ENCODE data around the gene KCNS3.

Gene KCNS3

GRCh38 chr2:17845806-17846205 is 32.7 kb upstream of the KCNS3 start:
- Histone ChIP-seq H3K27me3 (no peaks in the 10 kb centered on the region), H3K9me3 (no peaks in the 10 kb centered on the region), H3K4me1 (no peaks in the 10 kb centered on the region), H3K36me3 (no peaks in the 10 kb centered on the region), H3K4me3 (ENCODE audit: low read depth, low read length) (no peak overlapping the region)
- TF ChIP-seq CTCF (IDR thresholded peaks at IDR 0.05; ENCODE audit: low read depth, low read length), result no peak
- DNase-seq, result no peak

DNA sequence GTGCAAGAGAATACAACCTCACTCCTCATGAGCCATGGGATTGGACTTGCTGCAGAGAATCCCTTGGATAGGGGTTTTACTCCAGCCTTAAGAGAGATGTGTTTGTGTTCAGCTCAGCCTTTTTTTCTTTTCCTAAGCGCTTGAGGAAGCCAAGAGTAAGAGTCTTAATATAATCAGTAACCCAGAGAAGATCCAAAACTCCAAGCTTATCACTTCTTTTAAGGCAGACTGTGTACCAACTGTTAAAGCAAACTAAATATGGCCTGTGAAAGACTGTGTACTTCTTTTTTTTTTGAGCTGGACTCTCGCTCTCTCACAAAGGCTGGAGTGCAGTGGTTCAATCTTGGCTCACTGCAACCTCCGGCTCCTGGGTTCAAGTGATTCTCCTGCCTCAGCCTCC is 31.8 kb upstream of the KCNS3 start:
- Histone ChIP-seq H3K36me3 (no peaks in the 10 kb centered on the region), H3K4me1 (no peaks in the 10 kb centered on the region), H3K27me3 (no peaks in the 10 kb centered on the region), H3K4me3 (ENCODE audit: low read depth, low read length) (no peak overlapping the region), H3K9me3 (no peaks in the 10 kb centered on the region)
- DNase-seq, result no peak
- TF ChIP-seq CTCF (IDR thresholded peaks at IDR 0.05; ENCODE audit: low read depth, low read length), result no peak

DNA sequence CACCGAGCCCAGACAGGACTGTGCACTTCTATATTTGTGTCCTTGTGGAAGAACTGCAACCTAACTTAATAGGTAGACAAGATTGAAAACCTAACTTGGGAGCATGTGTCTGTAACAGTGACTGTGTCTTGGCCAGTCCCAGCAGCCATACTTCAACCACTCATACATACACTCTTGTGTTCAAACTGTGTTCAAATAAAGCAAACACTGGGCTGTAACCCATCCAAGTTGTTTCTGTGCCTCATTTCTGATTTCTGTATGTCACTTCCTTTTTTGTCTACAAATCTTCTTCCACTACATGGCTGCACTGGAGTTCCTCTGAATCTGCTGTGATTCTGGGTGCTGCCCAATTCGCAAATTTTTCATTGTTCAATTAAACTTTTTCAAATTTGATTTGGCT is 31.2 kb upstream of the KCNS3 start:
- H3K9me3 ChIP-seq, result no peaks in the 10 kb centered on the region
- H3K4me3 ChIP-seq (ENCODE audit: low read depth, low read length), result no peak overlapping the region
- no peaks in the 10 kb centered on the region for H3K27me3 ChIP-seq
- no peak for DNase-seq
- no peaks in the 10 kb centered on the region for H3K36me3 ChIP-seq
- no peak for TF ChIP-seq CTCF (IDR thresholded peaks at IDR 0.05; ENCODE audit: low read depth, low read length)
- H3K4me1 ChIP-seq, result no peaks in the 10 kb centered on the region

GRCh38 chr2:17849275-17849674 is 29.2 kb upstream of the KCNS3 start:
- H3K27me3 ChIP-seq, result no peaks in the 10 kb centered on the region
- H3K4me1 ChIP-seq, result no peaks in the 10 kb centered on the region
- no peak for DNase-seq
- H3K9me3 ChIP-seq, result no peaks in the 10 kb centered on the region
- no peaks in the 10 kb centered on the region for H3K36me3 ChIP-seq
- H3K4me3 ChIP-seq (ENCODE audit: low read depth, low read length), result no peak overlapping the region
- TF ChIP-seq CTCF (IDR thresholded peaks at IDR 0.05; ENCODE audit: low read depth, low read length), result no peak

GRCh38 chr2:17850151-17850550 is 28.3 kb upstream of the KCNS3 start:
- TF ChIP-seq CTCF (IDR thresholded peaks at IDR 0.05; ENCODE audit: low read depth, low read length), result no peak
- no peaks in the 10 kb centered on the region for H3K9me3 ChIP-seq
- no peaks in the 10 kb centered on the region for H3K4me1 ChIP-seq
- no peaks in the 10 kb centered on the region for H3K36me3 ChIP-seq
- H3K4me3 ChIP-seq (ENCODE audit: low read depth, low read length), result no peak overlapping the region
- DNase-seq, result no peak
- H3K27me3 ChIP-seq, result no peaks in the 10 kb centered on the region

DNA sequence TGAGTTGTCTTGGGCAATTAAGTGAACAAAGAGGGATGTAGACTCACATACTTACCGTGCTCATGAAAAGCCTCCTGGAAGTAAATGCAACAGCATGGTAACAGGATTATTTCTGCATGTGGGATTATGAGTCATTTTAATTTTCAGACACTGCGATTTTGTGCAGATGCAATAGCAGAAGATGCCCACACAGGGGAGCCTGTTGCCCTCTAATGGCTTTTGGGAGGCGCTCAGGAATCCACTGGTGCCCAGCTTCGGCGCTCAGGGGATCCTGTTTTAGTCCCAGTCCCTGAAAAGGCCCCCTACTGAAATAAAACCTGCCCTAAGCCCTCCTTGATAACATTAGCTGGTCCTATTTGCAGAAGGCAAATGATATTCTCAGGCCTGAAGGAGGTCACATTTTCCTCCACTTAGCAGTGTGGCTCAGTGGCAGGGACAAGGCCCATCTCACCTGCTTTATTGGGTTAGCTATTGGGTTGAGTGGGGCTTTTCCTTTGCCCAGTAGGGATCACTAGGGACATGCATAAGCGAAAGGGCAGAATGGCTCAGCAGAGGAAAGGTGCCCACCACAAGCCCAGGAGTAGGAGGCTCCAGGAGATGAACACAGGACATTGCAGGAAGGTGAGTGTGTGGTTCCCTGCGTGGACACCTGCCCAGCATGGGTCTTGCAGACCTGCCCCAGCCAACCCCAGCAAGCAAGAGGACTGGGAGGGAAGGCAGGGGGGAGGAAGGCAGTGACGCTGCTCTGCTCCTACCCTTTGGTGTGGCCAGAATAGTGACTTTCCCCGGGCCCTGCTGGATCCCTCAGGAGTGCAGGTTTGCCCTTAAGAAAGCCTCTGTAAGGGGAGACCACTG is 26.5 kb upstream of the KCNS3 start:
- peak; percentile 89 for TF ChIP-seq CTCF (IDR thresholded peaks at IDR 0.05; ENCODE audit: low read depth, low read length)
- no peaks in the 10 kb centered on the region for H3K9me3 ChIP-seq
- H3K4me3 ChIP-seq (ENCODE audit: low read depth, low read length), result no peak overlapping the region
- no peaks in the 10 kb centered on the region for H3K36me3 ChIP-seq
- H3K4me1 ChIP-seq, result no peaks in the 10 kb centered on the region
- no peaks in the 10 kb centered on the region for H3K27me3 ChIP-seq
- DNase-seq, result peak; percentile 71
